Prostate gland (tissue), 2 donors: Measurements from ENCODE around the gene GZMM. TPM values are rescaled to one million over a fixed set of nuclear protein-coding genes. Genes with fewer than 3 reads are reported as not detected.

Source experiments
- DNase-seq: peaks from one replicate; pipeline ENCODE4 v3.0.0-alpha.2; 2019; ENCODE audit warnings: low spot score
- H3K27ac ChIP-seq, 2 donors: fragments of 200-600 bp; sonication (generic); 2 replicates each; pipeline ENCODE4 v1.5.1; 2017 to 2019
- H3K27me3 ChIP-seq: fragments of 200-600 bp; sonication (generic); replicated peaks from 2 replicates; pipeline ENCODE4 v1.5.1; 2019; ENCODE audit not compliant: insufficient read depth
- H3K36me3 ChIP-seq, 2 donors: fragments of 200-600 bp; sonication (generic); 1 replicate in 1 of 2; 2 replicates in 1 of 2; pipeline versions ENCODE4 v1.5.1 to v1.8.1; 2017 to 2019
- H3K4me1 ChIP-seq: fragments of 200-600 bp; sonication (generic); replicated peaks from 2 replicates; pipeline ENCODE4 v1.5.1; 2019
- H3K4me3 ChIP-seq, 2 donors: fragments of 200-600 bp; sonication (generic); 2 replicates each; pipeline ENCODE4 v1.5.1; 2017 to 2019
- H3K9me3 ChIP-seq: fragments of 200-600 bp; sonication (generic); 2 replicates; pipeline ENCODE4 v1.5.1; 2017
- POLR2A ChIP-seq: fragments of 450-650 bp; IDR thresholded peaks from one replicate; pipeline ENCODE4 v1.6.1; 2016; ENCODE audit warnings: antibody characterized with exemption, mild to moderate bottlenecking
- POLR2AphosphoS5 ChIP-seq: sonication (generic); formaldehyde crosslinking; IDR thresholded peaks from one replicate; pipeline ENCODE4 v1.6.1; 2017; ENCODE audit warnings: antibody characterized with exemption
- WGBS: methylation state at CpG from one replicate; pipeline ENCODE4 v1.1.5; 2018; 5-methylcytosine and 5-hydroxymethylcytosine counted together
- intact Hi-C: fragments of 100-400 bp; cut with DNase I; formaldehyde crosslinking; loops from one replicate; pipeline ENCODE4 v1.14.2; 2022
- total RNA-seq, 2 donors: library from RNA; depleted of rRNA; stranded (reverse); fragments of >200 nt; gene quantifications; one replicate each; pipeline ENCODE4 v1.1.0, GENCODE V29; 2016
- TF ChIP-seq, protein P1 (sequence below), 4 experiments: fragments of 200-600 bp in 2 of 4; fragments of 450-650 bp in 2 of 4; sonication (generic) in 2 of 4; IDR thresholded peaks; 1 replicate in 3 of 4; 2 replicates in 1 of 4; pipeline ENCODE4 v1.5.1; 2016 to 2019; ENCODE audit warnings: antibody characterized with exemption in 4 of 4, mild to moderate bottlenecking in 2 of 4, moderate library complexity in 2 of 4

Gene GZMM
- total RNA-seq, 2 donors from 2014 or later: 0.68 TPM; not detected in 1

DNA sequence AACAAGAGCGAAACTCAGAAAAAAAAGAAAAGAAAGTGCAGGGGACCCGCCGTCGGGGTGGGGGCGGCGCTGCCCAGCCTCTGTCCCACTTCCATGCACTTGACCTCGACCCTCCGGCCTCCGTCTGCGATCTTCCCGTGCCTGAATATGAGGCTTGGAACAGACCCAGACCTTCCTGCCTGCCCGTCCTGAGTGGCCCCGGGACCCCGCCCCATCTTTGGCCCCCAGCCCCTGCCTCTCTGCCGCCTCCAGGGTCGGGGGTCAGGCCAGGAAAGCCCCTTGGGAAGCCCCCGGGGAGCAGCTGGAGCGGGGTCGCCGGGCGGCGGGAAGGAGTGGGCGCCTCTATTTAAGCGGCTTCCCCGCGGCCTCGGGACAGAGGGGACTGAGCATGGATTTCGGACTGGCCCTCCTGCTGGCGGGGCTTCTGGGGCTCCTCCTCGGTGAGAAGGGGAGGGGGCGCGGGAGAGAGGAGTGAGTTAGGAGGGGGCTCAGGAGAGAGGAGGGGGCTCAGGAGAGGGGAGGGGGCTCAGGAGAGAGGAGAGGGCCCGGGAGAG is 47.7 kb upstream of the GZMM start, which contains the start of gene MADCAM1:
MADCAM1 (plus strand) TSS at position 375 of the 554 bp plus-strand sequence; CDS start at position 389, 14 bp downstream.
- WGBS: 7% methylated on average over 24 of the region's 33 CpGs
- no peak for TF ChIP-seq POLR2AphosphoS5
- peaks cover 10% of the 10 kb centered on the region for H3K27me3 ChIP-seq
- H3K4me3 ChIP-seq: no peak within 1 kb of the TSS
- H3K4me1 ChIP-seq: no peaks in the 10 kb centered on the region
- intact Hi-C loops: no loop called here
- no peaks in the 10 kb centered on the region for H3K9me3 ChIP-seq
- no peaks in the 10 kb centered on the region for H3K36me3 ChIP-seq
- no peak within 1 kb of the TSS for H3K27ac ChIP-seq
- DNase-seq: no peak

DNA sequence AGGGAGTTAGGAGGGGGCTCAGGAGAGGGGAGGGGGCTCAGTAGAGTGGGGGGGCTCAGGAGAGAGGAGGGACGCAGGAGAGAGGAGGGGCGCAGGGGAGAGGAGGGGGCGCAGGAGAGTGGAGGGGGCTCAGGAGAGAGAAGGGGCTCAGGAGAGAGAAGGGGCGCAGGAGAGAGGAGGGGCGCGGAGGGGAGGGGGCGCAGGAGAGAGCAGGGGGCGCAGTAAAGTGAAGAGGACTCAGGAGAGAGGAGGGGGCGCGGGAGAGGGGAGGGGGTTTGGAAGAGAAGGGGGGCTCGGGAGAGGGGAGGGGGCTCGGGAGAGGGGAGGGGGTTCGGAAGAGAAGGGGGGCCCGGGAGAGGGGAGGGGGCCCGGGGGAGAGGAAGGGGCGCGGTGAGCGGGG is 46.9 kb upstream of the GZMM start:
- TF ChIP-seq POLR2A (no peak), POLR2AphosphoS5 (no peak)
- TF ChIP-seq, protein P1, sequence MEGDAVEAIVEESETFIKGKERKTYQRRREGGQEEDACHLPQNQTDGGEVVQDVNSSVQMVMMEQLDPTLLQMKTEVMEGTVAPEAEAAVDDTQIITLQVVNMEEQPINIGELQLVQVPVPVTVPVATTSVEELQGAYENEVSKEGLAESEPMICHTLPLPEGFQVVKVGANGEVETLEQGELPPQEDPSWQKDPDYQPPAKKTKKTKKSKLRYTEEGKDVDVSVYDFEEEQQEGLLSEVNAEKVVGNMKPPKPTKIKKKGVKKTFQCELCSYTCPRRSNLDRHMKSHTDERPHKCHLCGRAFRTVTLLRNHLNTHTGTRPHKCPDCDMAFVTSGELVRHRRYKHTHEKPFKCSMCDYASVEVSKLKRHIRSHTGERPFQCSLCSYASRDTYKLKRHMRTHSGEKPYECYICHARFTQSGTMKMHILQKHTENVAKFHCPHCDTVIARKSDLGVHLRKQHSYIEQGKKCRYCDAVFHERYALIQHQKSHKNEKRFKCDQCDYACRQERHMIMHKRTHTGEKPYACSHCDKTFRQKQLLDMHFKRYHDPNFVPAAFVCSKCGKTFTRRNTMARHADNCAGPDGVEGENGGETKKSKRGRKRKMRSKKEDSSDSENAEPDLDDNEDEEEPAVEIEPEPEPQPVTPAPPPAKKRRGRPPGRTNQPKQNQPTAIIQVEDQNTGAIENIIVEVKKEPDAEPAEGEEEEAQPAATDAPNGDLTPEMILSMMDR (IDR thresholded peaks at IDR 0.05): no peak
- Histone ChIP-seq H3K27me3 (peaks cover 10% of the 10 kb centered on the region), H3K4me3 (no peak overlapping the region), H3K36me3 (no peaks in the 10 kb centered on the region), H3K4me1 (no peaks in the 10 kb centered on the region), H3K9me3 (no peaks in the 10 kb centered on the region), H3K27ac (no peak overlapping the region)
- WGBS: 3% methylated on average over 13 of the region's 18 CpGs
- intact Hi-C loops: no loop called here
- no peak for DNase-seq

DNA sequence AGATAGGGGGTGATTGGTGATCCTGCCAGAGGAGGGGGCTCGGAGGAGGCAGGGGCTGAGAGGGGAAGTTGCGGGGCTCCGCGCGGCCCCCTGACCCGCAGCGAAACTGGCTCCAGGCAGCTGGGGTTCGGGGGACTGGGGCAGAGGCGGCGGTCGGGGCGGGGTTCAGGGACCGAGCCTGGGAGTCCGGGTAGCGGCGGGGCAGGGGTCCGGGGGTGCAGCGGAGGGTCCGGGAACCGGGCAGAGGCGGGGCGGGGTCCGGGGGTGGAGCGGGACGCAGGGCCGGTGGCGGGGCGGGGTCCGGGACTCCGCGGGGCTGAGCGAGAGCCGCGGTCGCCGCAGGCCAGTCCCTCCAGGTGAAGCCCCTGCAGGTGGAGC is 46.4 kb upstream of the GZMM start:
- DNase-seq: no peak
- Histone ChIP-seq H3K27me3 (peaks cover 10% of the 10 kb centered on the region), H3K27ac (no peak overlapping the region), H3K36me3 (no peaks in the 10 kb centered on the region), H3K4me3 (peak overlapping the region; percentile 8 to 17), H3K9me3 (no peaks in the 10 kb centered on the region), H3K4me1 (no peaks in the 10 kb centered on the region)
- 3% methylated on average over 36 of the region's 36 CpGs for WGBS
- TF ChIP-seq, protein P1 (IDR thresholded peaks at IDR 0.05): no peak
- no peak for TF ChIP-seq POLR2A
- TF ChIP-seq POLR2AphosphoS5: no peak
- intact Hi-C loops: no loop called here

DNA sequence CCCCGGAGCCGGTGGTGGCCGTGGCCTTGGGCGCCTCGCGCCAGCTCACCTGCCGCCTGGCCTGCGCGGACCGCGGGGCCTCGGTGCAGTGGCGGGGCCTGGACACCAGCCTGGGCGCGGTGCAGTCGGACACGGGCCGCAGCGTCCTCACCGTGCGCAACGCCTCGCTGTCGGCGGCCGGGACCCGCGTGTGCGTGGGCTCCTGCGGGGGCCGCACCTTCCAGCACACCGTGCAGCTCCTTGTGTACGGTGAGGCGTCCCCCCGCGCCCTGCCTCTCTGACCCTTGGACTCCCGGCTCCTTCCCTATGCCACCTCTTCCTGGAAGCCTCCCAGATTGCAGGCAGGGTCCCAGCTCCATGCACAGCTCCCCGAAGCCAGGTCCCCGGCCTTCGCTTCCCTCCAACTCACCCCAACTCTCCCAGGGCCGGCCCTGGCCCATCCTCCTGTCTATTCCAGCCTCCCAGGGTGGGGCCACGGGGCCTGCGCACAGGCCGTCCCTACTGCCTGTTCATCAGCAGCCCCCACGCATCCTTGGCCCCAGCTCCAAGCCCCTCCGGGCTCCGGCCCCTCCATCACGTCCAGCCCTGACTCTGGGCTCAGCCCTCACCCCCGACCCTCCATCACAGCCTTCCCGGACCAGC is 45.9 kb upstream of the GZMM start:
- no peaks in the 10 kb centered on the region for H3K9me3 ChIP-seq
- intact Hi-C loops: no loop called here
- H3K4me3 ChIP-seq: peak overlapping the region; percentile 8 to 17
- TF ChIP-seq, protein P1 (IDR thresholded peaks at IDR 0.05): no peak
- TF ChIP-seq POLR2AphosphoS5 (no peak), POLR2A (no peak)
- WGBS: 13% methylated on average over 25 of the region's 50 CpGs
- H3K4me1 ChIP-seq: no peaks in the 10 kb centered on the region
- no peaks in the 10 kb centered on the region for H3K36me3 ChIP-seq
- no peak for DNase-seq
- no peak overlapping the region for H3K27ac ChIP-seq
- peaks cover 10% of the 10 kb centered on the region for H3K27me3 ChIP-seq

DNA sequence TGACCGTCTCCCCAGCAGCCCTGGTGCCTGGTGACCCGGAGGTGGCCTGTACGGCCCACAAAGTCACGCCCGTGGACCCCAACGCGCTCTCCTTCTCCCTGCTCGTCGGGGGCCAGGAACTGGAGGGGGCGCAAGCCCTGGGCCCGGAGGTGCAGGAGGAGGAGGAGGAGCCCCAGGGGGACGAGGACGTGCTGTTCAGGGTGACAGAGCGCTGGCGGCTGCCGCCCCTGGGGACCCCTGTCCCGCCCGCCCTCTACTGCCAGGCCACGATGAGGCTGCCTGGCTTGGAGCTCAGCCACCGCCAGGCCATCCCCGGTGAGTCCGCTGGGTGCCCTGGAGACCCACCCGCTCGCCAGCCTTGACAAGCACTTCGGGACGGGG is 45.4 kb upstream of the GZMM start:
- TF ChIP-seq POLR2A: no peak
- TF ChIP-seq POLR2AphosphoS5: no peak
- TF ChIP-seq, protein P1 (IDR thresholded peaks at IDR 0.05): no peak

More for the DNA sequence above, 45.4 kb upstream of the GZMM start:
- H3K4me1 ChIP-seq: no peaks in the 10 kb centered on the region
- no peaks in the 10 kb centered on the region for H3K9me3 ChIP-seq
- no peak overlapping the region for H3K27ac ChIP-seq
- 23% methylated on average over 24 of the region's 26 CpGs for WGBS
- H3K36me3 ChIP-seq: no peaks in the 10 kb centered on the region
- H3K27me3 ChIP-seq: peaks cover 10% of the 10 kb centered on the region
- H3K4me3 ChIP-seq: no peak overlapping the region
- intact Hi-C loops: no loop called here
- no peak for DNase-seq
